GM06990 (cell line): ENCODE data around the gene TOP3B.

Experiments used
- DNase-seq: peaks from one replicate; pipeline ENCODE4 v3.0.0-alpha.2; 2011; ENCODE audit not compliant: insufficient read length; ENCODE audit errors: extremely low read depth
- H3K27me3 ChIP-seq: replicated peaks from 2 replicates; pipeline ENCODE4 v1.6.0; 2011; ENCODE audit warnings: low read length; ENCODE audit not compliant: control insufficient read depth, insufficient read depth
- H3K36me3 ChIP-seq: 2 replicates; pipeline ENCODE4 v1.5.1; 2011; ENCODE audit warnings: low read length; ENCODE audit not compliant: control insufficient read depth, insufficient read depth
- H3K4me3 ChIP-seq: replicated peaks from 2 replicates; pipeline ENCODE4 v1.5.1; 2011; ENCODE audit warnings: low read depth, mild to moderate bottlenecking, control low read depth, low read length
- TF ChIP-seq, protein P1 (sequence below): IDR thresholded peaks from 2 replicates; pipeline ENCODE4 v1.5.1; 2011; ENCODE audit warnings: low read length, control low read depth, mild to moderate bottlenecking, inconsistent platforms; ENCODE audit not compliant: insufficient read depth, poor library complexity, severe bottlenecking

The TOP3B gene

DNA sequence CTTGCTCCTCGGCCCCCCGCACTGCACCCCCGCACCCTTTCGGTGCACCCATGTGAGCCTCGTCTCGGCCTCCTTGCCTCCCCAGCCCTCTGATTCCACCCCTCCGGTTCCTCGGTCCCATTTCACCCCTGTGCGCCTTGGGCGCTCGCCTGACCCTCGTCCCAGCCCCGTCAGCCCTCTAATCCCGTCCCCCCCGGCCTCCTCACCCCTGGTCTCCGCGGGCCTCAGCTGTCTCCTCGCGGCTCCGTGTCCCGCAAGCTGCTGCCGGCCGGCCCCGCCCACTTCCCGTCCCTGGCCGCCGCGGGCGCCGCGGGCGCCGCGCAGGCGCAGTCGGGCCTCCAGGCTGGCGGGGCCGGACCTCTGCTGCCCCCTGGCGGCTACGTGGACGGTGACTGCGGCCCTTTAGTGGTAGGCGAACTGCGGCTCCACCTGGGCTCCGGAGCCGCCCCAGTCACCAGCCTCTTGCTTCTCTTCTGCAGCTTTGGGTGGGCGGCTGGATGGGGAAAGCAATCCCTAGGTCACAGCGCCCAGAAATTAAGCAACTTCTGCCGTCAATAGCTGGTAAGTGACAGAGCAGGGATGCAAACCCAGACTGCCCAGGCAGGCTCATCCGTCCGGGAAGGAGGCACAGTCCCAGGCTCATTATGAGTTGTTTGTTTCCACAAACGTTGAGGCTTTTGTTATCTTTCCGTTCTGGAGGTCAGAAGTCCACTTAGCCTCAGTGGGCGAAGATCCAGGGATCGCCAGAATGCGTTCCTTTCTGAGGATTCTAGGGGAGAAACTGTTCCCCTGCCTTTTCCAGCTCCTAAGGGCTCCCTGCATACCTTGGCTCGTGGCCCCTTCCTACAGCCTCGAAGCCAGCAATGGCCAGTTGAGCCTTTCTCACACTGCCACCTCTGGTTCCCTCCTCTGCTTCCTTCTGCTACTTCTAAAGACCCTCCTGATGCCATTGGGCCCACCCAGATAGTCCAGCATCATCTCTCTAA lies 29.7 kb downstream of the TOP3B start, which contains the start of gene PPM1F:
PPM1F (minus strand) TSS at position 263 of the 986 bp plus-strand sequence. CDS start 6,800 bp downstream, outside the sequence.
- DNase-seq: peak; percentile 87
- no peaks in the 10 kb centered on the region for H3K27me3 ChIP-seq
- TF ChIP-seq, protein P1, sequence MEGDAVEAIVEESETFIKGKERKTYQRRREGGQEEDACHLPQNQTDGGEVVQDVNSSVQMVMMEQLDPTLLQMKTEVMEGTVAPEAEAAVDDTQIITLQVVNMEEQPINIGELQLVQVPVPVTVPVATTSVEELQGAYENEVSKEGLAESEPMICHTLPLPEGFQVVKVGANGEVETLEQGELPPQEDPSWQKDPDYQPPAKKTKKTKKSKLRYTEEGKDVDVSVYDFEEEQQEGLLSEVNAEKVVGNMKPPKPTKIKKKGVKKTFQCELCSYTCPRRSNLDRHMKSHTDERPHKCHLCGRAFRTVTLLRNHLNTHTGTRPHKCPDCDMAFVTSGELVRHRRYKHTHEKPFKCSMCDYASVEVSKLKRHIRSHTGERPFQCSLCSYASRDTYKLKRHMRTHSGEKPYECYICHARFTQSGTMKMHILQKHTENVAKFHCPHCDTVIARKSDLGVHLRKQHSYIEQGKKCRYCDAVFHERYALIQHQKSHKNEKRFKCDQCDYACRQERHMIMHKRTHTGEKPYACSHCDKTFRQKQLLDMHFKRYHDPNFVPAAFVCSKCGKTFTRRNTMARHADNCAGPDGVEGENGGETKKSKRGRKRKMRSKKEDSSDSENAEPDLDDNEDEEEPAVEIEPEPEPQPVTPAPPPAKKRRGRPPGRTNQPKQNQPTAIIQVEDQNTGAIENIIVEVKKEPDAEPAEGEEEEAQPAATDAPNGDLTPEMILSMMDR: peak; percentile 68
- H3K4me3 ChIP-seq: peak within 1 kb of the TSS; percentile 84
- H3K36me3 ChIP-seq: no peaks in the 10 kb centered on the region

DNA sequence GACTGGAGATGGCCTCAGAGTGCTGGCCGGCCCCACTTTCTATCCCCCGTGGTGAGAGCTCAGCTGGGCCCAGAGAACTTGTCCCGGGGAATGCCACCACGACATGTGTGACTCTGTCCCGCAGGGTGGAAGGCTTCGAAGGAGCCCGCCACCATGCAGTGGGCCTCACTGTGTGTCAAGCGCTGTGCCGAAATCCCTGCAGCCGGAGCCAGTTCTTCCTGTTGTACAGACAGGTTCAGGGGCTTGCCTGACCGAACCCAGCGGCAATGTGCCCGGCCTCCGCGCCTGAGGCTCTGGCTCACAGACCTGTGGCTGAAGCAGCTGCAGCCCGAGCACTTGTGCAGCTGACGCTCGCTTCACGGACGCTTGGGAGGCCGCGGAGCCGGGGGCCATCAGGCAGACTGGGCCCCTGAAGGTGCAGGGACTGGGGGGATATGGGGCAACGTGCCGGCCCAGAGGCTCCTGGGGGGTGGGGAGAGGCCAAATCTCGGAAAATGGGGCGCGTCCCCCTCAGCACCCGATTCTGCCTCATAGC lies 30.6 kb downstream of the TOP3B start:
- peak; percentile 52 for DNase-seq
- TF ChIP-seq, protein P1: no peak
- no peaks in the 10 kb centered on the region for H3K36me3 ChIP-seq
- H3K4me3 ChIP-seq: peak overlapping the region; percentile 84
- no peaks in the 10 kb centered on the region for H3K27me3 ChIP-seq

DNA sequence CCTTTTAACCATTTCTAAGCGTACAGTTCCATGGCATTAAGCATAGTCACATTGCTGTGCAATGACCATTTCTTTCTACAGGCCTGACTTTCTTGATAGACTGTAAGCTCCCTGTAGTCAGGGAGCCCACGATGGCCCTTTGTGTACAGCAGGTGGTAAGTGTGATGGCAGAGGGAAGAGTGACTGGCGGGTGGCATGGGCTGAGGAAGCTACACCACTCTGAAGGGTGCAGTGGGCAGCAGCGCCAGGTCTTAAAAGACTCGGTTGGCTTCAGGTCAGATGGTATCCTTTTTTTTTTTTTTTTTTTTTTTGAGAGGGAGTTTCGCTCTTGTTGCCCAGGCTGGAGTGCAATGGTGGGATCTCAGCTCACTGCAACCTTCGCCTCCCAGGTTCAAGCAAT lies 31.5 kb downstream of the TOP3B start:
- TF ChIP-seq, protein P1: no peak
- Histone ChIP-seq H3K36me3 (no peaks in the 10 kb centered on the region), H3K27me3 (no peaks in the 10 kb centered on the region), H3K4me3 (no peak overlapping the region)
- DNase-seq: no peak

DNA sequence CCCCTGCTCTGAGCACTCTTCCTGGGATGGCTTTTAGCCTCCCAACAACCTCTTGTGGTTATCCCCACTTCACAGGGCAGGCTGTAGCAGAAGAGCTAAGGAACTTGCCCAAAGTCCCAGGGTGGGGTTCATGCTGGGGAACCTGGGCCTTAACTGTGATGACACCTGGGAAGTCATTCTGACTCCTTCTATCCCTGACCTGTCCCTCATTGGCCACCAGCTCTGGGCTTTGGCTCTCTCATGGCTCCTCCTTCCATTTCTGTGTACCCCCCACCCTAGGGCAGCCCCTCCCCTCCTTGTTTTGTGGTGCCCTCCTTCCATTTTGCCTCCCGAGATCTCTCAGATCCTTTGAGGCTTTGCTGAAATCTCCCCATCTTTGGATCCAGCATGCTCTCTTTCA lies 32.6 kb downstream of the TOP3B start:
- H3K4me3 ChIP-seq: no peak overlapping the region
- no peak for DNase-seq
- no peaks in the 10 kb centered on the region for H3K27me3 ChIP-seq
- no peaks in the 10 kb centered on the region for H3K36me3 ChIP-seq
- TF ChIP-seq, protein P1: no peak

DNA sequence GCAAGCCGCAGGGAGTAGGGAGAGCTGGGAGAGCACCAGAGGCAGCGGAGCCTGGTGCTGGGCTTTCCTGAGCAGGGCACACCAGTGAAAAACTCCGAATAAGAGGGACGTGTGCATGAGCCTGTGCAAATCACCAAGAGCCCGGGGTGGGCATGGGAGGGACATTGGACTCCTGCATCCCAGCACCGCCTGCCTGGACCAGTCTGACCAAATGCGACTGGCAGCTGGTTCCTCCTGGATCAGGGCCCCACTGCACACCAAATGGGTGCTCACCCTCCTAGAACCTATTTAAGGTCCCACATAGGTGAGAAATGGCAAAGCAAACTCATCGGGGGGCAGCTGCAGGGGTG lies 33.0 kb downstream of the TOP3B start:
- TF ChIP-seq, protein P1: no peak
- Histone ChIP-seq H3K36me3 (no peaks in the 10 kb centered on the region), H3K4me3 (no peak overlapping the region), H3K27me3 (no peaks in the 10 kb centered on the region)
- no peak for DNase-seq
